Tibial nerve (tissue), 4 donors: ENCODE results near the gene STK38L.

Experiments
- CTCF ChIP-seq, 5 experiments: fragments of 200-600 bp in 3 of 5; fragments of 450-650 bp in 2 of 5; sonication (generic) in 3 of 5; IDR thresholded peaks; one replicate each; pipeline ENCODE4 v1.5.1; 2016 to 2019; ENCODE audit warnings: antibody characterized with exemption in 5 of 5, mild to moderate bottlenecking in 3 of 5, moderate library complexity in 2 of 5
- EP300 ChIP-seq, 2 donors: sonication (generic); formaldehyde crosslinking; IDR thresholded peaks; one replicate each; pipeline ENCODE4 v1.6.1; 2017; ENCODE audit warnings: antibody characterized with exemption in 2 of 2, mild to moderate bottlenecking in 1 of 2

GRCh38 chr12:27299102-27299501 is 55.0 kb downstream of the STK38L start:
- TF ChIP-seq EP300 (IDR thresholded peaks at IDR 0.05) (no peak), CTCF (IDR thresholded peaks at IDR 0.05) (no peak)
